NB4 (cell line): ENCODE results near the gene CDH12.
"Not testable (repeated sequence)": the region's sequence is repeated elsewhere in the genome, so short reads cannot be mapped to it uniquely, and the experiment has no call there.

ENCODE experiments used
- MYC ChIP-seq: IDR thresholded peaks from 2 replicates; pipeline ENCODE4 v1.6.1; 2011; ENCODE audit warnings: low read depth, low read length
- POLR2A ChIP-seq: IDR thresholded peaks from 2 replicates; pipeline ENCODE4 v1.6.1; 2011; ENCODE audit warnings: mild to moderate bottlenecking; ENCODE audit not compliant: insufficient read length; ENCODE audit errors: extremely low read depth
- TF ChIP-seq, protein P1 (sequence below): IDR thresholded peaks from one replicate; pipeline ENCODE4 v1.5.1; 2012; ENCODE audit warnings: low read depth, low read length
- TF ChIP-seq, protein P2 (sequence below): IDR thresholded peaks from 2 replicates; pipeline ENCODE4 v1.6.1; 2011; ENCODE audit warnings: low read depth, low read length

DNA sequence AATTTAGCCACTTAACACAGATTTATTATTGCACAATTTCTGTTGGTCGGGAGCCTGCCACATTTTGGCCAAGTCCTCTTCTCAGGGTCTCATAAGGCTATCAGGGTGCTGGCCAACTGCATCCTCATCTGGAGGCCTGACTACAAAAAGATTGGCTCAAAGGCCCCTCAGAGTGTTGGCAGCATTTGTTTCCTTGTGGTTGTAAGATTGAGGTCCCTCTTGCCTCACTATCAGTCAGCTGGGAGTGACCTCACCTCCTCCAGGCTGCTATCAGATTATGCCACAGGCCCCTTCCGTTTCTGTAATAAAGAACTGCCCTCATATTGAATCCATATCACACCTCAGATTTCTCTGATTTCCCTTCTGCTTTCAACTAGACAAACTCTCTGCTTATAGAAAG, 698.4 kb downstream of the CDH12 start:
- TF ChIP-seq, protein P1, sequence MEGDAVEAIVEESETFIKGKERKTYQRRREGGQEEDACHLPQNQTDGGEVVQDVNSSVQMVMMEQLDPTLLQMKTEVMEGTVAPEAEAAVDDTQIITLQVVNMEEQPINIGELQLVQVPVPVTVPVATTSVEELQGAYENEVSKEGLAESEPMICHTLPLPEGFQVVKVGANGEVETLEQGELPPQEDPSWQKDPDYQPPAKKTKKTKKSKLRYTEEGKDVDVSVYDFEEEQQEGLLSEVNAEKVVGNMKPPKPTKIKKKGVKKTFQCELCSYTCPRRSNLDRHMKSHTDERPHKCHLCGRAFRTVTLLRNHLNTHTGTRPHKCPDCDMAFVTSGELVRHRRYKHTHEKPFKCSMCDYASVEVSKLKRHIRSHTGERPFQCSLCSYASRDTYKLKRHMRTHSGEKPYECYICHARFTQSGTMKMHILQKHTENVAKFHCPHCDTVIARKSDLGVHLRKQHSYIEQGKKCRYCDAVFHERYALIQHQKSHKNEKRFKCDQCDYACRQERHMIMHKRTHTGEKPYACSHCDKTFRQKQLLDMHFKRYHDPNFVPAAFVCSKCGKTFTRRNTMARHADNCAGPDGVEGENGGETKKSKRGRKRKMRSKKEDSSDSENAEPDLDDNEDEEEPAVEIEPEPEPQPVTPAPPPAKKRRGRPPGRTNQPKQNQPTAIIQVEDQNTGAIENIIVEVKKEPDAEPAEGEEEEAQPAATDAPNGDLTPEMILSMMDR = not testable (repeated sequence)
- TF ChIP-seq POLR2A, MYC: not testable (repeated sequence)
- TF ChIP-seq, protein P2, sequence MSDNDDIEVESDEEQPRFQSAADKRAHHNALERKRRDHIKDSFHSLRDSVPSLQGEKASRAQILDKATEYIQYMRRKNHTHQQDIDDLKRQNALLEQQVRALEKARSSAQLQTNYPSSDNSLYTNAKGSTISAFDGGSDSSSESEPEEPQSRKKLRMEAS = not testable (repeated sequence)
